ENCODE measurements around the gene ARPC1B. TPM values are rescaled to one million over a fixed set of nuclear protein-coding genes. Genes with fewer than 3 reads are reported as not detected.
"Not testable (repeated sequence)": the region's sequence is repeated elsewhere in the genome, so short reads cannot be mapped to it uniquely, and the experiment has no call there.

The ARPC1B gene
- total RNA-seq: 100 to 1,000 TPM; 256 to 258 TPM

DNA sequence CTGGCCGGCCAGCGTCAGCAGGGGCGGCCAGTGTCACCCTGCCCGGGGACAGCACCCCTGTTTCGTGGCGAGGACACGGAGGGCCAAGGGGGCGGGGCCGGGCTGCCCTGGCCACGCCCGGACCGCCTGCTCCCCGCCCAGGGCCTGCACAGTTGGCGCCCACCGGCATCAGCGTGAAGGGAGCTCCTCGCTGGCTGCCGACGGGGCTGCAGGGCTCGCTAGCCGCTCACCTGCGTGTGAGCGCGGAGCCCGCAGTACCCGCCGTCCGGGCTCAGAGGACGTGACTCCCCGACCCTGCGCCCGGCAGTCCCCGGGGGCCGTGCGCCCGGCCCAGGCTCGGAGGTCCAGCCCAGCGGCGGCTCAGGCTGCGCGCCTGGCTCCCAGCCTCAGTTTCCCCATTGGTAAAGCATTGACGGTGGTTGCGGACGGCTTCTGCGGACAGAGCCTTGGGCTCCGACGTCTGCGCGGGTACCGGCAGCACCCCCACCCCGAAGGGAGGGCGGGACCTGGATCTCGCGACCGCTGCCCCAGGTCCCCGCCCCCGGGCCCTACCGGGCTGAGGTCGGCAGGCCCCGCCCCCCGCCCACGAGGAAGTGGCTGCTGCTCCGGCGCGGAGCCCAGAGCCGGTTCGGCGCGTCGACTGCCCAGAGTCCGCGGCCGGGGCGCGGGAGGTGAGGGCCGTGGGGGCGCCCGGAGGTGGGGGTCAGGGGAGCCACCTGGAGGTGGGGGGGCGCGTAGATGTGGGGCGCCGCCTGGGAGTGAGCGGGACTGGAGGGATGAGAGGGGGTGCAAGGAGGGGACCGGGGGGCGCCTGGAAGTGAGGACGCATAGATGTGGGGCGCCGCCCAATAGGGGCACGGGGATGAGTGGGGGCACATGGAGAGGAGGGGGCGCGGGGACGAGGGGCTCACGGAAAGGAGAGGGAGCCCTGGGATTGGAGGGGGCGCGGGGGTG, at the start of gene ARPC1B:
Gene ARPC1B, plus strand, starts transcription at position 620 of the 954 bp plus-strand sequence. CDS start 10,985 bp downstream, outside the sequence.
- DNase-seq: peak; percentile 85
- Mint-ChIP-seq H3K4me3 (peak within 1 kb of the TSS; percentile 83), H3K27me3 (no peaks in the 10 kb centered on the region), H3K27ac (peak within 1 kb of the TSS; percentile 82), H3K4me1 (peaks cover 46% of the 10 kb centered on the region), H3K9me3 (no peaks in the 10 kb centered on the region), H3K36me3 (peaks cover 28% of the 10 kb centered on the region)

DNA sequence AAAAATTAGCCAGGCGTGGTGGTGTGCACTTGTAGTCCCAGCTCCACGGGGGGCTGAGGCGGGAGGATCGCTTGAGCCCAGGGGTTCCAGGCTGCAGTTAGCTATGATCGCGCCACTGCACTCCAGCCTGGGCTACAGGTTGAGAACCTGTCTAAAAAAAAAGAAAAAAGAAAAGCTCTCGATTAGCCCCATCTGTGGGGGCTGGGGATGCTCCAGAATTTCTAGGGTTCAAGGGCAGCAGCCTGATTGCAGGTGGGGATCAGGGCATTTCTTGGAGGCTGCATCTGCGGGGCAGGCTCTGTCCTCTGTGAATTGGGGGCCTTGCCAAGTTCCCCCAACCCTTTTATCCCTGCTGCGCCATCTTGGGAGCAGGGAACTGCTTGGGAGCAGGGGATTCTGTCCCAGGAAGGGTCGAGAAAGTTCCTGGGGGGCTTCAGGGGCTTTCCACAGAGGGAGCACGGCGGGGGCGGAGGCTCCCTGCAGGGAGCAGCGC, 49.5 kb upstream of the ARPC1B start:
- peaks cover 15% of the 10 kb centered on the region for H3K36me3 Mint-ChIP-seq
- H3K27me3 Mint-ChIP-seq: no peaks in the 10 kb centered on the region
- peak overlapping the region; percentile 90 for H3K4me3 Mint-ChIP-seq
- DNase-seq: no peak
- peaks cover 19% of the 10 kb centered on the region for H3K4me1 Mint-ChIP-seq
- peak overlapping the region; percentile 86 for H3K27ac Mint-ChIP-seq
- H3K9me3 Mint-ChIP-seq: no peaks in the 10 kb centered on the region

DNA sequence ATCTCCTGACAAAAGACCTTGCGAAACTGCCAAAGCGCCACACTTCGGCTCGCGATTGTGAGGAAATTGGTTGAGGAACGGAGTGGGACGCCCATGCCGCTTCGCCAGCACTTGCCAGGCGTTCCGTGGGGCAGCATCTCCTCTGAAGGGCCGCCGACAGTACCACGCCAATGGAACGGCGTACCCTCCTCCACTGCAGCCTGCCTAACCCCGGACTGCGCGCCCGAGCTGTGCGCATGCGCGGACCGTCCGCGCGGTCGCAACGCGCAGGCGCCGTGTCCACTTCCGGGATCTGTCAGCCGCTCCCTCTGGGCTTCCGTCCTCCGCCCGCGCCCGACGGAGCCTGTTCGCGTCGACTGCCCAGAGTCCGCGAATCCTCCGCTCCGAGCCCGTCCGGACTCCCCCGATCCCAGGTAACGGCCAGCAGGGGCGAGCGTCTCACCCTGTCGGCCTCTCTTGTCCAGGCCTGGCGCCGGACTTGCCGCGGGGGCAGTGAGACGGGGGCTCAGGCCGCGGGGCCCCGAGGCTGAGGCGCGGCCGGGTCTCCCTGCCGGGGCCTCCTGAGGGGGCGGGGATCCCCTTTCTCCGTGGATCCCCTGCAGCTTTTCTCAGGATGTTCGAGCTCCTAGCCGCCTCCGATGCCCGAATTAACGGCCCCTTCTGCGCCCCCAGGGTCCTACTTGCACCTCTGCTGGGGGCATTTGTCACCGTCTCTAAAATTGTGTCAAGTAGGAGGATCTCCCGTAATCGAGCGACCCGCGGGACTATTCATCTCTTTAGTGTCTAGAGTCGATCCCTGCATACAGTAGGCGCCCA, 48.7 kb upstream of the ARPC1B start, which contains the start of gene ARPC1A:
Gene ARPC1A, plus strand, starts transcription at position 307 of the 816 bp plus-strand sequence. CDS start 7,456 bp downstream, outside the sequence.
- peak; percentile 94 for DNase-seq
- Mint-ChIP-seq H3K36me3 (peaks cover 20% of the 10 kb centered on the region), H3K4me1 (peaks cover 26% of the 10 kb centered on the region), H3K27me3 (no peaks in the 10 kb centered on the region), H3K4me3 (peak within 1 kb of the TSS; percentile 90), H3K9me3 (no peaks in the 10 kb centered on the region), H3K27ac (peak within 1 kb of the TSS; percentile 86)

DNA sequence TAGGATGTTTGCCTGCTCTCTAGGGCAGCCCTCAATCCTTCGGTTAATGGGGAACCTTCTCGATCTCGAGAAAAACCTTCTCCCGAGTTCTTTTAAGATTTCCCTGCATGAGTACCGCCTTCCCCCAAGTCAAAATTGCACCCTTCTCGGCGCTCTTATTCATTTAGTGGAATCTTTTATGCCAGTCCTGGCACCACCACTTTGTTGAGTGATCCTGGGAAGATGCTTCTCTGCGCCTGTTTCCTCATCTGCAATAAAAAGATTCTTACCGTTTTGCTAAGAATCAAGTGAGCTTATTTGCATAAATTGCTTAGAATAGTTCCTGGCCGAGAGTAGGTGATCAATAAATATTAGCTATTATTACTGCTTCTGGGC, 48.1 kb upstream of the ARPC1B start:
- Mint-ChIP-seq H3K27ac (peak overlapping the region; percentile 86), H3K4me1 (peaks cover 31% of the 10 kb centered on the region), H3K27me3 (no peaks in the 10 kb centered on the region), H3K4me3 (peak overlapping the region; percentile 90), H3K9me3 (no peaks in the 10 kb centered on the region), H3K36me3 (peaks cover 25% of the 10 kb centered on the region)
- no peak for DNase-seq

DNA sequence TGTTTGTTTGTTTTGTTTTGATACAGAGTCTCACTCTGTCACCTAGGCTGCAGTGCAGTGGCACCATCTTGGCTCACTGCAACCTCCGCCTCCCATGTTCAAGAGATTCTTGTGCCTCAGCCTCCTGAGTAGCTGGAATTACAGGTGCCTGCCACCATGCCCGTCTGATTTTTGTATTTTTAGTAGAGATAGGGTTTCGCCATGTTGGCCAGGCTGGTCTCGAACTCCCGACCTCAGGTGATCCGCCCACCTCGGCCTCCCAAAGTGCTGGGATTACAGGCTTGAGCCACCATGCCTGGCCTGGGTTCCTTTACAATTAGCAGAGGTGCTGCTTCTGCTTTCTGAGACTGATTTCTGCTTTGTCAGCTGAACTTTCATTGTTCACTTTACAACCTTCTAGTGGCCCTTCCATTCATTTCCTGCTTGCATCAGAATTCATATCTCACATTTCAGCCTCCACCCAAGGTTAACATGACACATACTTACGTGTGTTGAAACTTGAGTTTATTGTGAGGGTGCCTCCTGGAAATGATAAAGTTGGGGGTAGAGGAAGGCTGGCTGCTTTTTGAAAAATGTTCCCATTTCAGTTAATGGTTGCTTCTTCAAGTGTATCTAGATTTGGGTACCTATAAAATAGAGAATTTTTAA, 44.1 kb upstream of the ARPC1B start:
- peaks cover 37% of the 10 kb centered on the region for H3K36me3 Mint-ChIP-seq
- H3K4me3 Mint-ChIP-seq: peak overlapping the region; percentile 52
- H3K9me3 Mint-ChIP-seq, H3K27me3 Mint-ChIP-seq, DNase-seq: not testable (repeated sequence)
- peak overlapping the region; percentile 94 for H3K27ac Mint-ChIP-seq
- H3K4me1 Mint-ChIP-seq: peaks cover 39% of the 10 kb centered on the region

DNA sequence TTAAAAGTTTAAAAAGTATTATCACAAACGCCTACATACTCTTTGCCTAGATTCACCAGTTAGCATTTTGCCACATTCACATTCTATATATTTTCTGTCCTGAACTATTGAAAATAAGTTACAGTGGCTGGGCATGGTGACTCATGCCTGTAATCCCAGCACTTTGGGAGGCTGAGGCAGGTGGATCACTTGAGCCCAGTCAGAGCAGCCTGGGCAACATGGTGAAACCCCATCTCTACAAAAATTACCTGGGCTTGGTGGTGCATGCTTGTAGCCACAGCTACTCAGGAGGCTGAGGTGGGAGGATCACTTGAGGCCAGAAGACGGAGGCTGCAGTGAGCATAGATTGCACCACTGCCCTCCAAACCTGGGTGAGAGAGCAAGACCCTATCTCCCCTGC, 43.5 kb upstream of the ARPC1B start:
- Mint-ChIP-seq H3K9me3 (no peaks in the 10 kb centered on the region), H3K4me3 (no peak overlapping the region), H3K4me1 (peaks cover 39% of the 10 kb centered on the region), H3K36me3 (peaks cover 38% of the 10 kb centered on the region), H3K27me3 (no peaks in the 10 kb centered on the region), H3K27ac (peak overlapping the region; percentile 94)
- DNase-seq: no peak

DNA sequence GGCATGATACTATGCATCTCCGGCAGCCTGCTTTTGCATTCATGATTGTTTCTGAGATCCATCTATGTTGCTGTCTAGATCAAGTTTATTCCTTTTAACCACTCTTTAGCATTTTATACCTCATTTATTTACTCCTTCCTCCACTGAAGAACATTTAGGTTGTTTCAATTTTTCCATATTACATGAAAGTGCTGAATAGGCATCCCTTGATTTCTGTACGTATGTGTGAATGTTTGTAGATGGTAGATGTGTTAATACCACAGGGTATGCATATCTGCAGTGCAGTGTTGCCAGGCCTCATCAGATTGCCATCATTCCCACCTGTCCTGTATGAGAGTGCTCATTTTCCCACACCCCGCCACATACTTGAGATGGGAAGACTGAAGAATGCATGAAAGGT, 34.9 kb upstream of the ARPC1B start:
- H3K27me3 Mint-ChIP-seq: no peaks in the 10 kb centered on the region
- no peaks in the 10 kb centered on the region for H3K9me3 Mint-ChIP-seq

DNA sequence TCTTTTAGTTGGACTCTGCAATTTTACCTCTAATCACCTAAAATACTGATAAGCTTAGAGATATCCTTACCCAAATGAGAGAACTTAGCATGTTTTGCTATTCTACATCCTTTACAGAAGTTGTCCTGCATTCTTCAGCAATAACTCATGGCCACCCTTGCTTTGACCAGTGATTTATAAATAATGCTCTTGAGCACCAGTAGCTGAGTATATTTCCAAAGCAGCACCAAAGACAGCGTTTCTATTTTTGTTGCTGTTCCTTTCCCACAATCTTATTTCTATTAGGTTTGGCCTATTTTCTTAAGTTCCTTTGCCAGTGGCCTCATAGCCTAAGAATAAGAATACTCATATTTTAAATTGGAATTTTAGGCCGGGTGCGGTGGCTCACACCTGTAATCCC, 33.9 kb upstream of the ARPC1B start:
- peaks cover 11% of the 10 kb centered on the region for H3K36me3 Mint-ChIP-seq
- DNase-seq: no peak

More for the DNA sequence above, 34.9 kb upstream of the ARPC1B start:
- Mint-ChIP-seq H3K36me3 (peaks cover 15% of the 10 kb centered on the region), H3K4me1 (peaks cover 4% of the 10 kb centered on the region), H3K4me3 (no peak overlapping the region), H3K27ac (peak overlapping the region; percentile 47)
- no peak for DNase-seq

DNA sequence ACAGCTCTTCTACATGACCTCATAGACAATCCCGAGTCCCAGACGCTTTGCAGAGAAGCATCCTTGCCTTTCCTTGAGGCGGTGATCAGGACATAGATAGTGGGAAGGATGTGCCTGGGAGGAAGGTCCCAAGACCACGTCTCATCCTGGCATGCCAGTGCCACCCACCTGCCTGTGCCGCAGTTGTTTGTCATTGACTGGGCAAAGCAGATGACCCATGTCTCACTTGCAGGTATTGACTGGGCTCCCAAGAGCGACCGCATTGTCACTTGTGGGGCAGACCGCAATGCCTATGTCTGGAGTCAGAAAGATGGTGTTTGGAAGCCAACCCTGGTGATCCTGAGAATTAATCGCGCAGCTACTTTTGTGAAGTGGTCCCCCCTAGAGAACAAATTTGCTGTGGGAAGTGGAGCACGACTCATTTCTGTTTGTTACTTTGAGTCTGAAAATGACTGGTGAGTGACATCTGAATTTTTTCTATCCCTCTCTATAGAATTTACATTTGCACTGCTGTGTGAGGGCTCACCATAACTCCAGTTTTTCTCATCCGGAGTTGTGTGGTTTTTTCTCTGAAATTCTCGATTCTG, 30.4 kb upstream of the ARPC1B start:
- H3K27ac Mint-ChIP-seq: no peak overlapping the region
- H3K4me3 Mint-ChIP-seq: no peak overlapping the region
- peaks cover 12% of the 10 kb centered on the region for H3K36me3 Mint-ChIP-seq
- no peak for DNase-seq
- no peaks in the 10 kb centered on the region for H3K9me3 Mint-ChIP-seq
- H3K27me3 Mint-ChIP-seq: no peaks in the 10 kb centered on the region
- H3K4me1 Mint-ChIP-seq: peaks cover 4% of the 10 kb centered on the region

More for the DNA sequence above, 33.9 kb upstream of the ARPC1B start:
- no peaks in the 10 kb centered on the region for H3K27me3 Mint-ChIP-seq
- peaks cover 4% of the 10 kb centered on the region for H3K4me1 Mint-ChIP-seq
- H3K9me3 Mint-ChIP-seq: no peaks in the 10 kb centered on the region
- H3K4me3 Mint-ChIP-seq: no peak overlapping the region
- H3K27ac Mint-ChIP-seq: no peak overlapping the region

DNA sequence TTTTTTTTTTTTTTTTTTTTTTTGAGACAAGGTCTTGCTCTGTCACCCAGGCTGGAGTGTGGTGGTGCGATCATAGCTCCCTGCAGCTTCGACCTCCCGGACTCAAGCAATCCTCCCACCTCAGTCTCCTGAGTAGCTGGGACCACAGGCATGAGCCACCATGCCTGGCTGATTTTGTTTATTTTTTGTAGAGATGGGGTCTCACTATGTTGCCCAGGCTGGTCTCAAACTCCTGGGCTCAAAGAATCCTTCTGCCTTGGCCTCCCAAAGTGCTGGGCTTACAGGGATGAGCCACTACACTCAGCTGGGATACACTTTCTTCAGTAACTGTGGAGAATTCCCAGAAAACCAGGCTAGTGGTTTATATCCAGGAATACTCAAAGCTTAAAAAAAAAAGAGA, 23.9 kb upstream of the ARPC1B start:
- not testable (repeated sequence) for DNase-seq, H3K4me1 Mint-ChIP-seq, H3K27me3 Mint-ChIP-seq, H3K36me3 Mint-ChIP-seq, H3K4me3 Mint-ChIP-seq, H3K9me3 Mint-ChIP-seq, H3K27ac Mint-ChIP-seq

DNA sequence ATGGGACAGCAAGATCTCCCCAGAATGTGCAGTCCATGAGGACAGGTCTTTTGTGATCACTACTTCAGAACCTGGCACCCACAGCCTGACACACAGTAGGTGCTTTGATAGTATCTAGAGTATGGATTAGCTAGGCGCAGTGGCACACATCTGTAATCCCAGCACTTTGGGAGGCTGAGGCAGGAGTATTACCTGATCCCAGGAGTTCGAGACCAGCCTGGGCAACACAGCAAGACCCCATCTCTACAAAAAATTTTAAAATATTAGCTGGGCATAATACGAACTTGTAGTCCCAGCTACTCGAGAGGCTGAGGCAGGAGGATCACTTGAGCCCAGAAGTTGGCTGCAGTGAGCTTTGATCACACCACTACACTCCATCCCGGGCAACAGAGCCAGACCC, 22.3 kb upstream of the ARPC1B start:
- H3K4me3 Mint-ChIP-seq: no peak overlapping the region
- no peaks in the 10 kb centered on the region for H3K4me1 Mint-ChIP-seq
- no peak for DNase-seq
- H3K36me3 Mint-ChIP-seq: peaks cover 11% of the 10 kb centered on the region
- H3K9me3 Mint-ChIP-seq: no peaks in the 10 kb centered on the region
- no peak overlapping the region for H3K27ac Mint-ChIP-seq
- H3K27me3 Mint-ChIP-seq: no peaks in the 10 kb centered on the region

DNA sequence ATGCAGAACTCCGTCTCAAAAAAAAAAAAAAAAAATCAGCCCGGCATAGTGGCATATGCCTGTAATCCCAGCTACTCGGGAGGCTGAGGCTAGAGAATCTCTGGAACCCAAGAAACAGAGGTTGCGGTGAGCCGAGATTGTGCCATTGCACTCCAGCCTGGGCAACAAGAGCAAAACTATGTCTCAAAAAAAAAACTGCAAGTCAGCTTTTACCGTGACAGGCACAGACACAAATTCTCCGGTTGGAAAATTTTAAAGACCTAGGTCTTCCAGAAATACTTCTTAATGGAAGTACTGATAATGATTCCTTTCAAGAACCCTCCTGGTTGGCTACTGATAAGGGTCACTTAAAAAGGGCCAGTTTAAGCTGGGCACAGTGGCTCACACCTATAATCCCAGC, 19.4 kb upstream of the ARPC1B start:
- Mint-ChIP-seq H3K27ac (no peak overlapping the region), H3K4me3 (no peak overlapping the region), H3K9me3 (no peaks in the 10 kb centered on the region), H3K27me3 (no peaks in the 10 kb centered on the region), H3K4me1 (no peaks in the 10 kb centered on the region), H3K36me3 (peaks cover 12% of the 10 kb centered on the region)
- DNase-seq: no peak

DNA sequence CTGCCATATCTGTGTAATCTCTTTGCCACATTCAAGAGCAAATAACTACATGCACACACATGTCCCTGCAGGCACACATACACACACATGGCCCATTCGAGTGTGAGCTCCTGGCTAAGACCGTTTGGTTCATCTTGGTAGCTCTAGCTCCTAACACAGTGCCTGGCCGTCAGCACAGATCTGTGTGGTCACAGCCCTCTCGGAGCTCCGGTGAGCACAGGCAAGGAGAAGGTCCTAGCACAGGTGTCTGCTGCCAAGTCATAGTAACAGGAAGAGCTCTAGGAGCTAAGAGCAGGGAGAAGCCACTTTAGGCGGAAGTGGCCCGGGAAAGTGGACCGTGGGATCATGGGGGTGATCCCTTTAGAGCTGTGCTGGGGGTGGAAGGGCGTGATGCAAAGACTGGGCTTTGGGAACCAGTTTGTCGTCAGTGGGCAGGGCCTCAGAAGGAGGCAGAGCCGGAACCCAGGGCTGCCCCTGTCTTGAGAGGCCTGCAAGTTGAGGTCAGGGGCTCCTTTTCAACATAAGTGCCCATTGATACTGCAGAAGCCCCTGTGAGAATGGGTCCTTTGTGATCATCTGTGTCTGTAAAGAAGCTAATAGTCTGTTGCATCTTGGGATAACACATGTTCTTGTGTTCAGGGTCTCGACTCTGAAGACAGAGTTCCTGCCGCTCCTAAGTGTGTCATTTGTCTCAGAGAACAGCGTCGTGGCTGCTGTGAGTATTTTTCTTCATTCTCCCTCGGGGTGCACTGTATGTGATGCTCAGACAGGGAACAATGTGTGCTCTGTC, 16.6 kb upstream of the ARPC1B start:
- no peak overlapping the region for H3K27ac Mint-ChIP-seq
- no peaks in the 10 kb centered on the region for H3K9me3 Mint-ChIP-seq
- H3K36me3 Mint-ChIP-seq: peaks cover 10% of the 10 kb centered on the region
- peaks cover 4% of the 10 kb centered on the region for H3K4me1 Mint-ChIP-seq
- DNase-seq: no peak
- no peak overlapping the region for H3K4me3 Mint-ChIP-seq
- H3K27me3 Mint-ChIP-seq: no peaks in the 10 kb centered on the region

DNA sequence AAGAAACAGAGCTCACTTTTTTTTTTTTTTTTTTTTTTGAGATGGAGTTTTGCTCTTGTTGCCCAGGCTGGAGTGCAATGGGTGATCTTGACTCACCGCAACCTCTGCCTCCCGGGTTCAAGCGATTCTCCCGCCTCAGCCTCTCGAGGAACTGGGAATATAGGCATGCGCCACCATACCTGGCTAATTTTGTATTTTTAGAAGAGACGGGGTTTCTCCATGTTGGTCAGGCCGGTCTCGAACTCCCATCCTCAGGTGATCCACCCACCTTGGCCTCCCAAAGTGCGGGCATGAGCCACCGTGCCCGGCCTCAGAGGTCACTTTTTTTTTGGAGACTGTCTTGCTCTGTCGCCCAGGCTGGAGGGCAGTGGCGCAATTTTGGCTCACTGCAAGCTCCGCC, 16.0 kb upstream of the ARPC1B start:
- not testable (repeated sequence) for H3K27ac Mint-ChIP-seq, H3K4me1 Mint-ChIP-seq, H3K4me3 Mint-ChIP-seq, H3K9me3 Mint-ChIP-seq, DNase-seq, H3K27me3 Mint-ChIP-seq
- peaks cover 10% of the 10 kb centered on the region for H3K36me3 Mint-ChIP-seq
